Gastroesophageal sphincter (tissue), 4 donors: ENCODE measurements around the gene ITCH. TPM values are rescaled to one million over a fixed set of nuclear protein-coding genes. Genes with fewer than 3 reads are reported as not detected.
"Not testable (repeated sequence)": the region's sequence is repeated elsewhere in the genome, so short reads cannot be mapped to it uniquely, and the experiment has no call there.

Experiments
- ATAC-seq: fragments of 150-250 bp; one replicate; pipeline ENCODE4 v1.9.1; 2016; ENCODE audit warnings: mild to moderate bottlenecking, moderate library complexity
- H3K27ac ChIP-seq, 4 donors: fragments of 200-600 bp; sonication (generic) in 3 of 4; 1 replicate in 3 of 4; 2 replicates in 1 of 4; pipeline ENCODE4 v1.5.1; 2016 to 2019
- H3K27me3 ChIP-seq: fragments of 200-600 bp; sonication (generic); one replicate; pipeline ENCODE4 v1.5.1; 2019
- H3K36me3 ChIP-seq, 2 donors: fragments of 200-600 bp; sonication (generic); one replicate each; pipeline ENCODE4 v1.5.1; 2019; ENCODE audit warnings: control low read depth in 1 of 2
- H3K4me1 ChIP-seq, 3 donors: fragments of 200-600 bp; sonication (generic); 1 replicate in 2 of 3; 2 replicates in 1 of 3; pipeline ENCODE4 v1.5.1; 2016 to 2019; ENCODE audit warnings: control low read depth in 2 of 3
- H3K4me3 ChIP-seq, 2 donors: fragments of 200-600 bp; sonication (generic); one replicate each; pipeline ENCODE4 v1.5.1; 2019; ENCODE audit warnings: mild to moderate bottlenecking in 1 of 2, moderate library complexity in 1 of 2
- H3K9me3 ChIP-seq, 3 donors: fragments of 200-600 bp; sonication (generic); one replicate each; pipeline ENCODE4 v1.5.1; 2017 to 2019; ENCODE audit warnings: control low read depth in 2 of 3
- CTCF ChIP-seq, 4 experiments: fragments of 200-600 bp in 2 of 4; fragments of 450-650 bp in 2 of 4; sonication (generic) in 1 of 4; IDR thresholded peaks; one replicate each; pipeline ENCODE4 v1.5.1; 2017 to 2019; ENCODE audit warnings: antibody characterized with exemption in 4 of 4, mild to moderate bottlenecking in 2 of 4, moderate library complexity in 2 of 4
- EP300 ChIP-seq: sonication (generic); formaldehyde crosslinking; IDR thresholded peaks from one replicate; pipeline ENCODE4 v1.6.1; 2017; ENCODE audit warnings: antibody characterized with exemption, mild to moderate bottlenecking
- POLR2A ChIP-seq, 2 donors: fragments of 450-650 bp; IDR thresholded peaks; one replicate each; pipeline ENCODE4 v1.6.1; 2017; ENCODE audit warnings: antibody characterized with exemption in 2 of 2, mild to moderate bottlenecking in 2 of 2, moderate library complexity in 1 of 2
- POLR2AphosphoS5 ChIP-seq: sonication (generic); formaldehyde crosslinking; IDR thresholded peaks from one replicate; pipeline ENCODE4 v1.6.1; 2017; ENCODE audit warnings: antibody characterized with exemption
- WGBS, 2 donors: methylation state at CpG; one replicate each; pipeline ENCODE4 v1.1.5; 2018; ENCODE audit warnings: low coverage in 1 of 2; 5-methylcytosine and 5-hydroxymethylcytosine counted together
- total RNA-seq, 4 donors: library from RNA; depleted of rRNA; stranded (reverse); fragments of >200 nt; gene quantifications; one replicate each; pipeline ENCODE4 v1.1.0, GENCODE V29; 2016

The ITCH gene
- total RNA-seq, 4 donors from 2014 or later: 59.5 to 75.5 (median 65.1) TPM

DNA sequence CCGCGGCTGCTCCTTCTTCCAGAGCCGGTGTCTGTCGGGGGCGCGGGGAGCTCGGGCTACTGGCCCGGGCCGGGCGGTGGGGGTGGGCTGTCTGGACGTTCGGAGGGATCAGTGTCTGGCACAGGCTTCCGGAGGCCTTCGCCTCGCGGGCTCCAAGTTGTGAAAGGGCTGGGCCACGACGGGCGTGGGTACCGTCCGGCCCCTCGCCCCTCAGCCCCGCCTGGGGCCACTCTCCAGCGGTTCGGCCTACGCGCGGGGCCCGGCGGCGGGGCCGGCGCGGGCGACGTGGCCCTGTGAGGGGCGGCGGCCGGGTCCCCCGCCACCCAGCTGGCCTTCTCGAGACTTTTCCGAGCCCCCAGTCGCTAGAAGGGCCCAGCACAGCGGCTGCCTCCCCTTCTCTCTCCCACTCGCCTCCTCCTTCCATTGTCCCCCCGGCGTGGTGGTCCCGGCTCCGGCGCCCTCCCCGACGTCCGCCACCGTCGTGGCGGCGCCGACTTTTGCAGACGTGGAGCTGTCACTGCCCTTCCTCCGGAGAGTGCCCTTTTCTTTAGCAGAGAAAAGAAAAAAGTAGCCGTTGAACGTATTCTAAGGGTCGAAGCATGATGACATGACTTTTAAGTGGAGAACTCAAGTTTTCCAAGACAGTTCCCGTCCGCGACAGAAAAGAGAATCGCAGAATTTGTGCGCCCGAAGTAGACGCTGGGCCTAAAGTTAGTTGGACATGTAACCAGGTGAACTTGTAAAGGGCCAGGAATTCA, 571 bp downstream of the ITCH start:
- Histone ChIP-seq H3K27ac (peak overlapping the region; percentile 88 to 99 (median 95)), H3K9me3 (no peaks in the 10 kb centered on the region), H3K4me3 (peak overlapping the region; percentile 93 to 99), H3K36me3 (no peaks in the 10 kb centered on the region), H3K27me3 (peaks cover 3% of the 10 kb centered on the region), H3K4me1 (peaks cover 3 to 52% (median 26%) of the 10 kb centered on the region in 3 donors)
- 1 to 4% methylated on average over 8 to 9 of the region's 70 CpGs for WGBS, 2 donors
- peak; percentile 73 for ATAC-seq
- TF ChIP-seq POLR2A (IDR thresholded peaks at IDR 0.05): no peak

GRCh38 chr20:34364223-34364506, 1.1 kb downstream of the ITCH start:
- TF ChIP-seq CTCF (IDR thresholded peaks at IDR 0.05): no peak

GRCh38 chr20:34365765-34366213, 2.7 kb downstream of the ITCH start:
- WGBS, 2 donors: 50 to 66% methylated on average over 1 to 2 of the region's 3 CpGs

More at GRCh38 chr20:34364223-34364506, 1.1 kb downstream of the ITCH start:
- peaks cover 0 to under 1% of the 10 kb centered on the region in 2 donors for H3K36me3 ChIP-seq
- no peaks in the 10 kb centered on the region for H3K9me3 ChIP-seq
- WGBS, 2 donors: 30 to 47% methylated on average over 3 to 4 of the region's 4 CpGs
- ATAC-seq: no peak
- peak overlapping the region in 3 of 4 donors; percentile 93 to 99 (median 97) for H3K27ac ChIP-seq
- H3K4me3 ChIP-seq: peak overlapping the region; percentile 93 to 99
- peaks cover 3 to 57% (median 26%) of the 10 kb centered on the region in 3 donors for H3K4me1 ChIP-seq
- H3K27me3 ChIP-seq: peaks cover under 1% of the 10 kb centered on the region

GRCh38 chr20:34367155-34367554, 4.1 kb downstream of the ITCH start:
- Histone ChIP-seq H3K4me3 (no peak overlapping the region), H3K27ac (peak overlapping the region in 1 of 4 donors; percentile 42), H3K27me3 (no peaks in the 10 kb centered on the region), H3K4me1 (peaks cover 3 to 59% (median 26%) of the 10 kb centered on the region in 3 donors), H3K36me3 (peaks cover 0 to 29% of the 10 kb centered on the region in 2 donors), H3K9me3 (no peaks in the 10 kb centered on the region)
- TF ChIP-seq POLR2AphosphoS5: no peak
- no peak for TF ChIP-seq EP300
- TF ChIP-seq POLR2A (IDR thresholded peaks at IDR 0.05): no peak
- TF ChIP-seq CTCF (IDR thresholded peaks at IDR 0.05): no peak
- ATAC-seq: no peak
- WGBS, 2 donors: no CpG with 5 or more reads among the region's 5 CpGs

More at GRCh38 chr20:34365765-34366213, 2.7 kb downstream of the ITCH start:
- Histone ChIP-seq H3K36me3 (peaks cover 0 to 17% of the 10 kb centered on the region in 2 donors), H3K9me3 (no peaks in the 10 kb centered on the region), H3K4me3 (no peak overlapping the region), H3K27ac (no peak overlapping the region), H3K4me1 (peaks cover 3 to 59% (median 26%) of the 10 kb centered on the region in 3 donors), H3K27me3 (no peaks in the 10 kb centered on the region)
- no peak for TF ChIP-seq EP300
- no peak for TF ChIP-seq POLR2A (IDR thresholded peaks at IDR 0.05)
- no peak for TF ChIP-seq CTCF (IDR thresholded peaks at IDR 0.05)
- TF ChIP-seq POLR2AphosphoS5: no peak
- no peak for ATAC-seq

GRCh38 chr20:34367911-34368310, 4.8 kb downstream of the ITCH start:
- H3K9me3 ChIP-seq, H3K4me3 ChIP-seq, ATAC-seq, H3K27me3 ChIP-seq: not testable (repeated sequence)
- peak overlapping the region in 1 of 4 donors; percentile 42 for H3K27ac ChIP-seq
- peaks cover 3 to 60% (median 23%) of the 10 kb centered on the region in 3 donors for H3K4me1 ChIP-seq
- WGBS, 2 donors: 80 to 87% methylated on average over 6 to 7 of the region's 9 CpGs
- H3K36me3 ChIP-seq: peaks cover 0 to 34% of the 10 kb centered on the region in 2 donors

DNA sequence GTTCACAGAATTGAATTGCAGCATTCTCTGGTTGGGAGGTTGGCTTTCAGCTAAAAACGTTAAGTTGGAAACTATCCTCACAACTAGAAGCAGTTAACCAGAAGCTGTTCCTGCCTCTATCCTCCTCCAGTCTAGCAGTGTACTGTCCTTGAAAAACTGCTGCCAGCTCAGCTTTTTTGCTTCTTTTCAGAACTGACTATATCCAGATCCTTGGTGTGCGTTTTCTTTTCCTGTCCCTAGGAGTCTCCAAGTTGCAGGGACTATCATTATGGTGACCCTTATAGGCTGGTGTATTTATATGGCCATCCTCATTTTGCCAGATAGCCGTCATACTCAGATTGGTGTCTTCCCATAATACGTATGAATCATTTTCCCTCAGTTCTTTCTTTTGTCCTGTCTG, 5.5 kb downstream of the ITCH start:
- no peaks in the 10 kb centered on the region for H3K9me3 ChIP-seq
- 47 to 67% methylated on average over 4 of the region's 4 CpGs for WGBS, 2 donors
- ATAC-seq: no peak
- no peaks in the 10 kb centered on the region for H3K27me3 ChIP-seq
- H3K4me3 ChIP-seq: no peak overlapping the region
- H3K27ac ChIP-seq: peak overlapping the region in 1 of 4 donors; percentile 42
- peaks cover 3 to 65% (median 23%) of the 10 kb centered on the region in 3 donors for H3K4me1 ChIP-seq
- H3K36me3 ChIP-seq: peaks cover 0 to 41% of the 10 kb centered on the region in 2 donors
- no peak for TF ChIP-seq POLR2AphosphoS5
- no peak for TF ChIP-seq POLR2A (IDR thresholded peaks at IDR 0.05)
- no peak for TF ChIP-seq EP300
- TF ChIP-seq CTCF (IDR thresholded peaks at IDR 0.05): no peak
